Karpas-422 (cell line): Measurements from ENCODE around the gene RNF144A. TPM values are rescaled to one million over a fixed set of nuclear protein-coding genes. Genes with fewer than 3 reads are reported as not detected.
A peak's percentile ranks its signal among the peaks of the same experiment; 100 is the strongest.

Experiments
- DNase-seq: peaks from one replicate; pipeline ENCODE4 v3.0.0-alpha.2; 2015
- H2AFZ ChIP-seq: fragments of 200-600 bp; sonication (generic); 2 replicates; pipeline ENCODE4 v1.6.1; 2014; ENCODE audit warnings: antibody characterized with exemption, low read length, mixed read lengths
- H3K27ac ChIP-seq: fragments of 200-600 bp; sonication (generic); 2 replicates; pipeline ENCODE4 v1.5.1; 2014; ENCODE audit warnings: mild to moderate bottlenecking, low read length, moderate library complexity
- H3K27me3 ChIP-seq: fragments of 200-600 bp; sonication (generic); 2 replicates; pipeline ENCODE4 v1.6.1; 2014; ENCODE audit warnings: low read length, mixed read lengths
- H3K36me3 ChIP-seq: fragments of 200-600 bp; sonication (generic); 2 replicates; pipeline ENCODE4 v1.6.1; 2014; ENCODE audit warnings: low read length, mixed read lengths; ENCODE audit not compliant: insufficient read depth
- H3K4me1 ChIP-seq: fragments of 200-600 bp; sonication (generic); 2 replicates; pipeline ENCODE4 v1.6.1; 2014; ENCODE audit warnings: mild to moderate bottlenecking, low read length, mixed read lengths
- H3K4me2 ChIP-seq: fragments of 200-600 bp; sonication (generic); 2 replicates; pipeline ENCODE4 v1.6.1; 2014; ENCODE audit warnings: low read length, low read depth, mild to moderate bottlenecking; ENCODE audit not compliant: poor library complexity, severe bottlenecking
- H3K4me3 ChIP-seq: fragments of 200-600 bp; sonication (generic); 2 replicates; pipeline ENCODE4 v1.5.1; 2014; ENCODE audit warnings: mild to moderate bottlenecking, antibody characterized with exemption, low read length, mixed read lengths
- H3K79me2 ChIP-seq: fragments of 200-600 bp; sonication (generic); 2 replicates; pipeline ENCODE4 v1.6.1; 2014; ENCODE audit warnings: mild to moderate bottlenecking, low read length, mixed read lengths
- H3K9ac ChIP-seq: fragments of 200-600 bp; sonication (generic); 2 replicates; pipeline ENCODE4 v1.6.0; 2014; ENCODE audit warnings: low read length
- H3K9me2 ChIP-seq: fragments of 200-600 bp; sonication (generic), shearing (Covaris generic); replicated peaks from 2 replicates; pipeline ENCODE4 v1.6.0; 2014; ENCODE audit warnings: mild to moderate bottlenecking, low read length, moderate library complexity; ENCODE audit not compliant: insufficient read depth
- H3K9me3 ChIP-seq: fragments of 300-700, 200-600 bp; sonication (generic); 2 replicates; pipeline ENCODE4 v1.6.1; 2014; ENCODE audit warnings: low read length, mixed read lengths
- H4K20me1 ChIP-seq: fragments of 200-600 bp; sonication (generic); 2 replicates; pipeline ENCODE4 v1.6.1; 2014; ENCODE audit warnings: mild to moderate bottlenecking, antibody characterized with exemption, low read length, low read depth; ENCODE audit not compliant: insufficient read depth
- total RNA-seq: library from RNA; depleted of rRNA; stranded (reverse); fragments of >200 nt; shearing (Covaris generic); gene quantifications from 2 replicates; pipeline ENCODE4 v1.2.3, GENCODE V29; 2014; ENCODE audit warnings: low replicate concordance; rRNA removed

Gene RNF144A, protein sequence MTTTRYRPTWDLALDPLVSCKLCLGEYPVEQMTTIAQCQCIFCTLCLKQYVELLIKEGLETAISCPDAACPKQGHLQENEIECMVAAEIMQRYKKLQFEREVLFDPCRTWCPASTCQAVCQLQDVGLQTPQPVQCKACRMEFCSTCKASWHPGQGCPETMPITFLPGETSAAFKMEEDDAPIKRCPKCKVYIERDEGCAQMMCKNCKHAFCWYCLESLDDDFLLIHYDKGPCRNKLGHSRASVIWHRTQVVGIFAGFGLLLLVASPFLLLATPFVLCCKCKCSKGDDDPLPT
- total RNA-seq, result 0.07 and 0.29 TPM in 2 replicates

DNA sequence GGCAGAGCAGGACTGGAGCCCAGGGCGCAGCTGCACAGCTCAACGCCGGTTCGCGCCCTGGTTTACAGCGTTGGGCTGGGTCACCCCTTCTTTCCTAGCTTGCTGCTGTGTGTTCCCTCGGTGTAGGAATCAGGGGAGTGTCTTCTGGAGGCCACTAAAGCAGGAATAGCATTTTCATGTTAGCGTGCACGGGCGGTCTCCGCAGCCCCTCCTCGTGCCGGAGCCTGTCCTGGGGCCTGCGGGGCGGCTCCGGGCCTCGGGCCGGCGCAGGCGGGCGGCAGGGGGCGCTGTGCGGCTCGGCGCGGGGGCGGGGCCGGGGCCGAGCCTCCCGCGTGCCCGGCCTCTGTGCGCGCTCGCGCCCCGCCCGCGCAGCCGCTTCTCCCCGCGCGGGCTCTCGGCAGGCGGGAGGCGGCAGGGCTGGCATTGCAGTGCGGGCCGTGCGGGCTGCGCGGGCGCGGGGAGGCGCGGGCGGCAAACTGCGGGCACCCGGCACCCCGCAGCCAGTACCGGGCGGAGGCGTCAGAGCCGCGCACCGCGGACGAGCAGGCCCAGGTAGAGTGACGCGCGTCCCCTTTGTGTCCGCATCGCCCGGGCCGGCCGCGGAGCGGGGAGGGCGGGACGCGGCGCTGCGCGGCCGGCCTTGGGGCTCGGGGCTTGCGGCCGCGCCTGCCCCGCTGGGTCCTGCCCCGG, at the start of gene RNF144A:
RNF144A (plus strand) TSS at position 342 of the 690 bp plus-strand sequence. CDS start 79,515 bp downstream, outside the sequence.
- no peaks in the 10 kb centered on the region for H3K36me3 ChIP-seq
- peak within 1 kb of the TSS; percentile 35 for H3K4me2 ChIP-seq
- H3K4me3 ChIP-seq, result peak within 1 kb of the TSS; percentile 57; the same call in 1 of the 2 replicates
- no peaks in the 10 kb centered on the region for H3K9me3 ChIP-seq
- no peak within 1 kb of the TSS for H2AFZ ChIP-seq
- DNase-seq, result peak; percentile 81
- H4K20me1 ChIP-seq, result no peaks in the 10 kb centered on the region
- no peaks in the 10 kb centered on the region for H3K9me2 ChIP-seq
- no peaks in the 10 kb centered on the region for H3K4me1 ChIP-seq
- H3K27ac ChIP-seq, result no peak within 1 kb of the TSS
- peak within 1 kb of the TSS; percentile 61 for H3K9ac ChIP-seq
- no peaks in the 10 kb centered on the region for H3K79me2 ChIP-seq
- no peaks in the 10 kb centered on the region for H3K27me3 ChIP-seq

DNA sequence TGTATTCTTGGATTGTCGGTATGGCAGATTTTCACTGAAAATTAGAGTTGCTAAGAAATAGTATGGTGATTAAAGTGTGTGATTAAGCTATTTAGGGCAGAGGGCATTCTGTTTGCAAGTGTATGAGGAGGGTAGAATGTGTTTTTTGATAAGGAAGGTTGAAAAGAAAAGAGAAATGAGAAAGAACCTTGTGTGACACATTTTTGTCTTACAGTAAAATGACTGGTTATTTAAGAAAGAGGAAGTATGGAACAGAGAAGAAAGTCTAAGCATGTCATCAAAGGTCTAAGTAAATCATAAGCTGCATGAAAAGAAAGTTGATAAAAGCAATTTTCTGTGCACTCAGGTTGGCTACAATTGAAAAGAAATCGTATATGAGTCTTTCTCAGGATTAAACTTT, 44.8 kb upstream of the RNF144A start:
- H4K20me1 ChIP-seq, result no peaks in the 10 kb centered on the region
- H3K9ac ChIP-seq, result 0 out of 2 replicates have a peak overlapping the region, but pooled peaks have one; percentile 18
- no peaks in the 10 kb centered on the region for H3K36me3 ChIP-seq
- no peaks in the 10 kb centered on the region for H3K79me2 ChIP-seq
- peak overlapping the region; percentile 69 for H3K27ac ChIP-seq
- H2AFZ ChIP-seq, result peak overlapping the region; percentile 38
- H3K9me2 ChIP-seq, result no peaks in the 10 kb centered on the region
- H3K4me3 ChIP-seq, result 0 out of 2 replicates have a peak overlapping the region, but pooled peaks have one; percentile 3
- H3K27me3 ChIP-seq, result no peaks in the 10 kb centered on the region
- H3K4me1 ChIP-seq, result peaks cover 37% of the 10 kb centered on the region
- peak overlapping the region; percentile 40 for H3K4me2 ChIP-seq
- no peaks in the 10 kb centered on the region for H3K9me3 ChIP-seq
- DNase-seq, result peak; percentile 74

DNA sequence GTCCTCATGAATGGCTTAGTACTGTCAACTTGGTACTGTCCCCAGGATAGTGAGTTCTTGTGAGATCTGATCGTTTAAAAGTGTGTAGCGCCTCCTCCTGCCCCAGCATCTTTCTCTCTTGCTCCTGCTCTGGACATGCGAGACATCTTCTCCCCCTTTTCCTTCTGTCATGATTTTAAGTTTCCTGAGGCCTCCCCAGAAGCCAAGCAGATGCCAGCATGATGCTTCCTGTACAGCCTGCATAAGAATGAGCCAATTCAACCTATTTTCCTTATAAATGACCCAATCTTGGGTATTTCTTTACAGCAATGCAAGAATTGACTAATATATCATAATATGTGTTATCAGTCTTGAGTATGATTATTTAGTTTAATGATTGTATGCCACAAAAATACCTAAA, 43.2 kb upstream of the RNF144A start:
- Histone ChIP-seq H3K27me3 (no peaks in the 10 kb centered on the region), H3K79me2 (no peaks in the 10 kb centered on the region), H3K4me1 (peaks cover 43% of the 10 kb centered on the region), H4K20me1 (no peaks in the 10 kb centered on the region), H3K9me3 (no peaks in the 10 kb centered on the region), H3K9me2 (no peaks in the 10 kb centered on the region), H3K9ac (no peak overlapping the region), H3K4me3 (no peak overlapping the region), H3K27ac (no peak overlapping the region), H3K36me3 (no peaks in the 10 kb centered on the region), H2AFZ (no peak overlapping the region), H3K4me2 (no peak overlapping the region)
- no peak for DNase-seq

DNA sequence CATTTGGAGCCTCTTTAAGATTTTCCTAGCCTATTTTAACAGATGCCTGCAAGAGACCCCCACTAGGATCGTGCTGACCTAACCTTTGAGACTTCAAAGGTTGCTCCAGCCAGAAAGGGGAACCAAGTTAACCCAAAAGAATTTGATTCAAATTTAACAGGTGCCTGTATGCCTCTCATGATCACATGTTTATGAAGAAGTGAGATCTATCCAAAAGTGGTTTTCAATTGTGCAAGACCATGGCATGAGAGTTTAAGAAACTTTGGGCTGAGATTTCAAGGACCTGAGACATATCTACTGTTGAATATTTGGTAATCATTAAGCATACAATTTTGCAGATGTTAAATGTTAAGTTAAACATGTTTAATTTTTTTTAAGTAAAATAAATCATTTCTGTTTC, 40.9 kb upstream of the RNF144A start:
- H3K4me1 ChIP-seq, result peaks cover 38% of the 10 kb centered on the region
- H3K36me3 ChIP-seq, result no peaks in the 10 kb centered on the region
- H3K9me3 ChIP-seq, result no peaks in the 10 kb centered on the region
- H2AFZ ChIP-seq, result no peak overlapping the region
- no peak for DNase-seq
- H3K27me3 ChIP-seq, result no peaks in the 10 kb centered on the region
- H3K4me2 ChIP-seq, result no peak overlapping the region
- H3K9me2 ChIP-seq, result no peaks in the 10 kb centered on the region
- no peak overlapping the region for H3K27ac ChIP-seq
- no peak overlapping the region for H3K4me3 ChIP-seq
- no peaks in the 10 kb centered on the region for H4K20me1 ChIP-seq
- no peaks in the 10 kb centered on the region for H3K79me2 ChIP-seq
- H3K9ac ChIP-seq, result no peak overlapping the region

DNA sequence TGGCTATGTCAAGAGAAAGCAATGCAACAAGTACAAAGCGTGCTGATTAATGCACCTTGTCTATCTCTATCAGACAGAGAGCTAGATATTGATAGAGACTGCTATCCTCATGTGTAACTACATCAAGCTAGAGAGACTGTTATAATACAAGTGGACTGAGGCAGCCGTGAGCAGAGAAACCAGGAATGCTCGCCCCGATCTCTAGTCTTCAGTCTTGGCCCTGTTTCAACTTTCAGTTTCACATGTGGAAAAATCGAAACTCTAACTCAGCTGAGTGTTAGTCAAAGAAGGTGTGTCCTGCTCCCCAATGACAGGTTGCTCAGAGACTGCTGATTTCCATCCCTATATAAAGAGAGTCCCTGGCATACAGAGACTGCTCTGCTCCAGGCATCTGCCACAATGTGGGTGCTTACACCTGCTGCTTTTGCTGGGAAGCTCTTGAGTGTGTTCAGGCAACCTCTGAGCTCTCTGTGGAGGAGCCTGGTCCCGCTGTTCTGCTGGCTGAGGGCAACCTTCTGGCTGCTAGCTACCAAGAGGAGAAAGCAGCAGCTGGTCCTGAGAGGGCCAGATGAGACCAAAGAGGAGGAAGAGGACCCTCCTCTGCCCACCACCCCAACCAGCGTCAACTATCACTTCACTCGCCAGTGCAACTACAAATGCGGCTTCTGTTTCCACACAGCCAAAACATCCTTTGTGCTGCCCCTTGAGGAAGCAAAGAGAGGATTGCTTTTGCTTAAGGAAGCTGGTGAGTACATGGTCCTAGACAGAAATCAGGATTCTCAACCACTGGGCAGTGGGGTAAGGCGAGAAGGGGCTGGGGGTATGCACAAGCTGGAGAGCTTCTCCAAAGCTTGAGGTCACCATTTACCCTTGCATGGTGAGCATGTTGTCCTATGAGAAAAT, 39.6 kb upstream of the RNF144A start, which contains the start of gene RSAD2:
RSAD2 (plus strand) TSS at position 376 of the 903 bp plus-strand sequence; CDS start at position 400, 24 bp downstream.
- Histone ChIP-seq H3K4me1 (peaks cover 24% of the 10 kb centered on the region), H3K9me3 (no peaks in the 10 kb centered on the region), H3K79me2 (no peaks in the 10 kb centered on the region), H3K27ac (no peak within 1 kb of the TSS), H3K9ac (peak within 1 kb of the TSS; percentile 31), H3K4me3 (peak within 1 kb of the TSS; percentile 52), H3K36me3 (no peaks in the 10 kb centered on the region), H3K4me2 (peak within 1 kb of the TSS; percentile 62), H2AFZ (peak within 1 kb of the TSS; percentile 49; the same call in 1 of the 2 replicates), H3K27me3 (no peaks in the 10 kb centered on the region), H4K20me1 (no peaks in the 10 kb centered on the region), H3K9me2 (no peaks in the 10 kb centered on the region)
- DNase-seq, result no peak

DNA sequence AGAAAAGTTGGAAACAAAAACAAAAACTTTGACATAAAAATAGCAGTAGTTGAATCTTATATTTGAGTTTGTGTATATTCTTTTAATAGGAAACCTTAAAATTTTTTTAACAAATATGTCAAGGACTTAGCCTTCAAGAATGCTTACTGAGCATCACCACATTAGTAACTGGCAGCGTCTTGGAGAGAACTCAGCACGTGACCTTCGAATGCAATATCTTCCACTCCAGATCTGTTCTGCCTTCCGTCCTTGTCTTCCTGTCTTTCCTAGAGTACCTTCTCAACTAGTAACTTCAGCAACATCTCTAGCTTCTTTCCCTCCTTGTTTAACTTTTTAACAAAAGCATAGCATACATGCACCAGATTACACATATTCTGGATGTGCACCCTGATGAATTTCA, 38.7 kb upstream of the RNF144A start:
- H4K20me1 ChIP-seq, result no peaks in the 10 kb centered on the region
- H3K27ac ChIP-seq, result no peak overlapping the region
- H3K9me2 ChIP-seq, result no peaks in the 10 kb centered on the region
- H3K36me3 ChIP-seq, result no peaks in the 10 kb centered on the region
- no peak overlapping the region for H2AFZ ChIP-seq
- no peaks in the 10 kb centered on the region for H3K27me3 ChIP-seq
- peaks cover 16% of the 10 kb centered on the region for H3K4me1 ChIP-seq
- no peaks in the 10 kb centered on the region for H3K9me3 ChIP-seq
- no peak for DNase-seq
- H3K79me2 ChIP-seq, result no peaks in the 10 kb centered on the region
- H3K4me3 ChIP-seq, result no peak overlapping the region
- H3K9ac ChIP-seq, result no peak overlapping the region
- H3K4me2 ChIP-seq, result no peak overlapping the region

DNA sequence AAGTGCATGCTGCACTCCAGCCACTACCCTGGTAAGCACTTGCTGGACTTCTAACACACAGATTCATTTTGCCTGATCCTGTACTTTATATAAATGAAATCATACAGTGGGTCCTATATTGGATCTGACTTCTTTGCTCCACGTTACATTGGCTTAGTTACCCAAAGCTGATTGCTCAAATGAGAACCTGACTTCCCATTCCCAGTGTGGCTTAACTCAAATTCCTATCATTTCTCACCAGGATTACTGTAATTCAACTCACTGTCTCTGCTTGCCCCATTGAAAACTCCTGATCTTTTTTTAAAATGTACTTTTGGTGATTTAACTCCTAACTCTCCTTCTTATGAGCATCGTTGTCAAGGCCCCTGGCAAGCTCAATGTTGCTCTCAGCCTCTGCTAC, 38.2 kb upstream of the RNF144A start:
- H3K27ac ChIP-seq, result no peak overlapping the region
- no peaks in the 10 kb centered on the region for H3K36me3 ChIP-seq
- no peak overlapping the region for H3K4me3 ChIP-seq
- H3K9me2 ChIP-seq, result no peaks in the 10 kb centered on the region
- H3K9me3 ChIP-seq, result no peaks in the 10 kb centered on the region
- no peak for DNase-seq
- H3K4me2 ChIP-seq, result no peak overlapping the region
- H2AFZ ChIP-seq, result no peak overlapping the region
- H3K27me3 ChIP-seq, result no peaks in the 10 kb centered on the region
- no peaks in the 10 kb centered on the region for H4K20me1 ChIP-seq
- H3K79me2 ChIP-seq, result no peaks in the 10 kb centered on the region
- H3K4me1 ChIP-seq, result peaks cover 16% of the 10 kb centered on the region
- H3K9ac ChIP-seq, result no peak overlapping the region
